PC-3 (cell line): ENCODE data around the gene IGSF3.
"Not testable (repeated sequence)": the region's sequence is repeated elsewhere in the genome, so short reads cannot be mapped to it uniquely, and the experiment has no call there.

Source experiments
- CTCF ChIP-seq: fragments of 300-600 bp; sonication (generic); conservative IDR thresholded peaks from 2 replicates; pipeline ENCODE4 v1.5.1; 2017; ENCODE audit warnings: antibody characterized with exemption, low read depth, mild to moderate bottlenecking, low read length
- EZH2 ChIP-seq: fragments of 300-600 bp; sonication (generic); IDR thresholded peaks from one replicate; pipeline ENCODE4 v1.6.1; 2017; ENCODE audit warnings: antibody characterized with exemption, mild to moderate bottlenecking, low read length; ENCODE audit not compliant: unreplicated experiment

DNA sequence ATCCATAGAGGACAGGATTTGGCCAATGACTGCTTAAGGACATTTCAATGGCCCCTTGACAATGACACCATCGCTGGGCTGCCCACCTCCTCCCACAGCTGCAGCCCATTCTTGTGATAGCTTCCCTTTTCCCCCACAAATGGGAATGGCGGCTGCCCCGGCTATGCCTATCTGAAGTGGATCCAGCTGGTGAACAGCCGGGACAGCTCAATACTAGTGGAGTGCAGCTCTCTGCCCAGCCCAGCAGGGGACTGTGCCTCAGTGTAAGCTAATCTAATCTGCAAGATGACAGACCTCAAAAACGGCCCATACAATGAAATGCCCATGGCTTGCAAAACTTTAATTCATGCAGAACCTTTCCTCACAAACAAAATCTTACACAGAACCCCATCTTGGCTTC is 49.7 kb downstream of the IGSF3 start:
- TF ChIP-seq EZH2, CTCF: not testable (repeated sequence)
